Superior temporal gyrus (tissue), 1 donor: ENCODE data around the gene CHPF.

ENCODE experiments used
- DNase-seq: peaks from one replicate; pipeline ENCODE4 v3.0.0-alpha.2; 2016; ENCODE audit errors: extremely low spot score

The CHPF gene, protein sequence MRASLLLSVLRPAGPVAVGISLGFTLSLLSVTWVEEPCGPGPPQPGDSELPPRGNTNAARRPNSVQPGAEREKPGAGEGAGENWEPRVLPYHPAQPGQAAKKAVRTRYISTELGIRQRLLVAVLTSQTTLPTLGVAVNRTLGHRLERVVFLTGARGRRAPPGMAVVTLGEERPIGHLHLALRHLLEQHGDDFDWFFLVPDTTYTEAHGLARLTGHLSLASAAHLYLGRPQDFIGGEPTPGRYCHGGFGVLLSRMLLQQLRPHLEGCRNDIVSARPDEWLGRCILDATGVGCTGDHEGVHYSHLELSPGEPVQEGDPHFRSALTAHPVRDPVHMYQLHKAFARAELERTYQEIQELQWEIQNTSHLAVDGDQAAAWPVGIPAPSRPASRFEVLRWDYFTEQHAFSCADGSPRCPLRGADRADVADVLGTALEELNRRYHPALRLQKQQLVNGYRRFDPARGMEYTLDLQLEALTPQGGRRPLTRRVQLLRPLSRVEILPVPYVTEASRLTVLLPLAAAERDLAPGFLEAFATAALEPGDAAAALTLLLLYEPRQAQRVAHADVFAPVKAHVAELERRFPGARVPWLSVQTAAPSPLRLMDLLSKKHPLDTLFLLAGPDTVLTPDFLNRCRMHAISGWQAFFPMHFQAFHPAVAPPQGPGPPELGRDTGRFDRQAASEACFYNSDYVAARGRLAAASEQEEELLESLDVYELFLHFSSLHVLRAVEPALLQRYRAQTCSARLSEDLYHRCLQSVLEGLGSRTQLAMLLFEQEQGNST

DNA sequence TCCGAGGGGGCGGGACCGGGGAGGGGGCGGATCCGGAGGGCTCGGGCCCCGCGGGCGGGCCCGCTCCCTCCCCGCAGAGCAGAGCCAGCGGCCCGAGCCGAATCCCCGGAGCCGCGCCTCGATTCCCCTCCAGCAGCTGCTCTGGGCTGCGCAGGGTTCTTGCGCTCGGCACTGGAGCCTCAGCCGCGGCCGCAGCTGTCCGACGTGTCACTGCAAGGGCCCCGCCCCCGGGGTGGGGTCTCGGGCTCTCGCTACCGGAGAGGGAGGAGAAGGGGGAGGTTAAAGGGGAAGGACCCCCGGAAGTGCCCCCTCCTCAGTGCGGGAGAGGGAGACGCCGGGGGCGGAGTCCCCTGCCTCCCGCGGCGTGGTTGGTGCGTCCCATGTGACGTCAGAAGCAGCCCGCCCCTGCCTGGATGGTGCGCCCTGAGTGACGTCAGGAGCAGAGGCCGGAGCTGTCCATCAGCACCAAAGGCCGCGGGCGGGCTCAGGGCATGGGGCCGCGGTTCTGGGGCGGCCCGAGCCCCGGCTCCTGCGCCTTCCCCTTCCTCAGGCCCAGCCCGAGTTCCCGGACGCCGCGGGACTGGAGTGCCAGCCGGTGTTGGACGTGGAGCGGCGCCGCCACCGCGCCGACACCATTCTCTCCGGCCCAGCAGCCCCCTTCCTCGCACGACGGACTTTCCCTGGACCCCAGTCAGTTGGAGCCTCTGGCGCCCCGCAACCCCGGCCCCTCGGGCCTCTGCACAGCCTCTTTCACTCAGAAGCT, at the start of gene CHPF, which contains the start of gene TMEM198:
CHPF (minus strand) TSS at position 214 of the 763 bp plus-strand sequence. CDS start 271 bp downstream, outside the sequence.
TMEM198 (plus strand) TSS at position 433 of the 763 bp plus-strand sequence. CDS start 700 bp downstream, outside the sequence.
- peak; percentile 98 for DNase-seq

DNA sequence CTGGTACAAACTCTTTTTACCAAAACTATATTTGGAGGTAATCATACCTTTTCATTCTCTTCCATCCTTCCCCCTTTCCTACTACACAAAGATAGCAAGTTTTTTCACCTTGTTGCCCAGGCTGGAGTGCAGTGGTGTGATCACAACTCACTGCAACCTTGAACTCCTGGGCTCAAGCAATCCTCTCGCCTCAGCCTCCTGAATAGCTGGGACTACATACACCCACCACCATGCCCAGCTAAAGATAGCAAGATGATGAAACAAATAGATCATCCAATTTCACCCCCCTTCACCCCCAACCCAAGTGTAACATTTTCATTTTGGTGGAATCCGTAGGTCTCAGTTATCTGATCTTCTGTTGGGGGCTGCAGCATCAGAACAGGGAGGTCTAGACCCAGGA, 49.5 kb upstream of the CHPF start:
- DNase-seq, result no peak

DNA sequence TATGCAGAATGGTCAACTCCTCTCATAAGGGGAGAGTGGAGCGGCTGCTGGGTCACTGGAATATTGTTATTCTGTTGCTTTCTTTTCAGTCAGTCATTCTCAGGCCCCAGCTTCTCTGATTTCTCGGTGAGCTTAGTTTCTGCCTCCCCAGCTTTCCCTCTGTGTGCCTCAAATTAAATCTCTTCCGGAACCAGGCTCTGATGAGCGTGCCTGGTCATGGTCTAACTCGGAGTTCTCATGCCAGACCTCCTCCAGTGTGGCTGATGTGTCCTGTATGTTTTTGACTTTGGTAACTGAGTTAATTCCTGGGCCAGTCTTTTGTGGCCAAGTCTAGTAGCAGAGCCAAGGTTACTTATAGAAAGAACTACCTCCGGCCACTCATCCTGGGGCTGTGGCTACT, 49.1 kb upstream of the CHPF start:
- no peak for DNase-seq

DNA sequence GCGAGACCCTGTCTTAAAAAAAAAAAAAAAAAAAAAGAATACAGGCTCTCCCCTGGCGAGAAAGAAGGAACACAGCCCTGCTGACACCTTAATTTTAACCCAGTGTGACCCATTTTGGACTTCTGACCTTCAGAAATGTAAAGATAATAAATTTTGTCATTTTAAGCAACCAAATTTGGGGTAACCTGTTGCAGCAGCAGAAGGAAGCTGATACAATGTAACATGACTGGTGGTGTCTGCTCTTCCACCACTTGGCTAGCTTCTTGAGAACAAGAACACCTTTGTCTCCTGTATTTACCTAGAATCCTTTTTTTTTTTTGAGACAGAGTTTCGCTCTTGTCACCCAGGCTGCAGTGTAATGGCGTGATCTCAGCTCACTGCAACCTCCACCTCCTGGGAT, 47.5 kb upstream of the CHPF start:
- DNase-seq, result no peak

DNA sequence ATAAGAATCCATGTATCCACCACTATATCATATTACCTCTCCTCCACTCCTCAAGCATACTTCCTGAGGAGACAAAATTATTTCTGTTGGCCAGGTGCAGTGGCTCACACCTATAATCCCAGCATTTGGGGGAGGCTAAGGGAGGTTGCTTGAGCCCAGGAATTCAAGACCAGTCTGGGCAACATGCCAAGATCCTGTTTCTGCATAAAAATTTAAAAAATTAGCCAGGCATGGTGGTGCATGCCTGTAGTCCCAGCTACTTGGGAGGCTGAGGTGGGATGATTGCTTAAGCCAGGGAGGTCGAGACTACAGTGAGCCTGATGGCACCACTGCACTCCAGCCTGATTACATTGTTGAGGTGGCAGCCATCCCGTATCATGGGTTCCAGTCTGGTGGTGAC, 37.7 kb upstream of the CHPF start:
- no peak for DNase-seq

DNA sequence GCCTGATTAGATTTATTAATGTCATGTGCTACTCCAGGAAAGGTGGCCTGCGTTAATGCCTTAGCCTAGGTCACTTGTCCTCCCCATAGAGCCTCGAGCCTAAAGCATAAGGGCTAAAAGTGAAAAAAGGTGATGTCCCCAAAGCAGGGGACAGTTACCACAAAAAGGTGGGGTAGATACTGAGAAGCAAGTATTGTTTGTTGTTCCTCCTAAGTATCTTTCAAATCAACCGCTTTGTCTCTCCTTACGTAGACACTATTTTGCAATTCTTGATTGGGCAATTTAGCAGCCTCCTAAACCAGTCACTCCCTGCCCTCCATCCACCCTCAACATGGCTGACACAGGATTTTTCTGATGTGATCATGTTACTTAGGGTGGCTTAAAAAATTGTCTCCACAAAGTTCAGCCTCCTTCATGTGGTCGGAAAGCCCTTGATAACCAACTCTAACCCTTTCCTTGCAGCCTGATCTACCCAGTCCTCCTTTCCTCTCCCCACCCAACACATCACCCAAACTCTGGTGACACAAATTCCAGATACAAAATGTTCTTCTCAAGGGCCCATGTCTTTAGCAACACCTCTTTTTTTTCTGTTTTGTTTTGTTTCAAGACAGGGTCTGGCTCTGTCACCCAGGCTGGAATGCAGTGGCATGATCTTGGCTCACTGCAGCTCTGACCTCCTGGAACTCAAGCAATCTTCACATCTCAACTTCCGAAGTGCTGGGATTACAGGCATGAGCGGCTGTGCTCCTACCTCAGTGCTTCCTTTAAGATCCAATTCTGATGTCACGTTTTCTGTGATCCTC, 35.4 kb upstream of the CHPF start:
- no peak for DNase-seq

DNA sequence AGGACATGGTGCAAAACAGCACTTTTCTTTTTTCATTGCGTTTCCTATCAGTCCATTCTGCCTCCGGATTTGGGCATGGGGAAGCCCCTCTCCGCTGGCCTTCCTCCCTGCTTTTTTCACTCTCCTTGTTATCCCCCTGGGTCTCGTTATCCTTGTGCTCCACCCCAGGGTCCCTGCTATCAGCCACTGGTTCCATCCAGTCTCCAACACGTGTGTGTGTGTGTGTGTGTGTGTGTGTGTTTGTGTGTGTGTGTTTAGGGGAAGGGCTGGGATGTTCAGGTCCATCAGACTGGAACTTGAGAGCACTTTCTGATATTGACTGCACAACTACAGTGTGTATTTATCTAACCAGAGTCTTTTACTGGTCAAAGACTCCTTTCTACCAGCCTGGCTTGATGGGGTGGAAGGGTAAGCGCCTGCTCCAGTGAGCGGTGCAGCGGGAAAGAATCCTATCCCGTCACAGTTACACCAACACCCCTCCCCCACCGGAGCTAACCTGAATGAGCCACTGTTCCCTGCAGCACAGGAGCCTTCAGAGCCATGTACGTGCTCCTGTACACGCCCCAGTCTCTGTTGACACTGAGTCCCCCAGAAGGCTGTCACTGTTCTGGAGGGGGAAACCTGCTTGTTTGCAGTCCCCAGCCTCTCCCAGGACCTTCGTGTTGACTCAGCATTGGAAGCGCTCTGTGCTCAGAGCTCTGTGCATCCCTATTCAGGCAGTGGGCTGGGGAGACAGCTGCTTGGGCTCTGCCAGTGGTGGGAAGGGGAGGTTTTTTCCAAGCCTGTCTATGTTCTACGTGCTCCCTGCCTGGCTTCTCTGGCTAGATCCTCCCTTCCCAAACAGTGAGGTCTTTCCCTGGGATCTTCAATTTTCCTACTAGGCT, 33.1 kb upstream of the CHPF start:
- DNase-seq, result peak; percentile 11

DNA sequence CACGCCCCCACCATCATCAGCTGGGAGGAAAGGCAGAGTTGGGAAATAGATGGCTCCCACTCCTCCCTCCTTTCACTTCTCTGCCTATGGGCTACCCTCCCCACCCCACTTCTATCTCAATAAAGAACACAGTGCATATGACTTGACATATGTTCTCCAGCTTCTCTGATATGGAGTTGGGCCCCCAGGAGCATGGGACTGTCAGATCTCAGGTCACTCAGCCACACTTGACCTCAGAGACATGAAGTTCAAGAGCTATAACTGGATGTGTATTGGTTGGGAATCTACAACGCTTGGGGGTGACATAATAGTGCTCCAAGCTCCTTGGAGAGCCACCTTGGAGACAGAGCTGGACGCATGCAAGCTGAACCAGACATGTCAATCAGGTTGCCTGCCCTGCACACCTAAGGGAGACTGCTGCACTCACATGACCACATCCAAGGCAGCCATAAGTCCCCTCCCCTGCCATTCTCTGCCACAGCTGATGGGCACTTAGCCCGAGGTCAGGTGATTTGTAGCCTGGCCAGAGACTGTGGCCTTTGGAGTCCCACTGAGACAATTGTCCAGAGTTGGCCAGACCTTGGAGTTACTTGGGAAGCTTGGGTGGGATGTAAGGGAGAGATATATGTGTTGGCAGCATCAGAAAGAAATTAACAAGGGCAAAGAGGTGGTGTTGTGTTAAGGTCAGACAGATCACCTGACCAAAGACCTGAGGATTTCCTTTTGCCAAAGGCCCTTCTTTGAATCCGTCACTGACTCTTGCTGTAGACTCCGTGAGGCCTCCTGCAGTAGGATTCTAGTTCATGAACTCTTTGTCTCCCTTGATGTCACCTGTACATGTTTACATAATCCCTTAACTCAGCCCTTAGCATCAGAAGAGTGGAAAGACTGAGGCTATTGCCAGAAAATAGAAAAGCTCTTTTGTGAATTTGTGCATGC, 32.2 kb upstream of the CHPF start:
- DNase-seq, result no peak

DNA sequence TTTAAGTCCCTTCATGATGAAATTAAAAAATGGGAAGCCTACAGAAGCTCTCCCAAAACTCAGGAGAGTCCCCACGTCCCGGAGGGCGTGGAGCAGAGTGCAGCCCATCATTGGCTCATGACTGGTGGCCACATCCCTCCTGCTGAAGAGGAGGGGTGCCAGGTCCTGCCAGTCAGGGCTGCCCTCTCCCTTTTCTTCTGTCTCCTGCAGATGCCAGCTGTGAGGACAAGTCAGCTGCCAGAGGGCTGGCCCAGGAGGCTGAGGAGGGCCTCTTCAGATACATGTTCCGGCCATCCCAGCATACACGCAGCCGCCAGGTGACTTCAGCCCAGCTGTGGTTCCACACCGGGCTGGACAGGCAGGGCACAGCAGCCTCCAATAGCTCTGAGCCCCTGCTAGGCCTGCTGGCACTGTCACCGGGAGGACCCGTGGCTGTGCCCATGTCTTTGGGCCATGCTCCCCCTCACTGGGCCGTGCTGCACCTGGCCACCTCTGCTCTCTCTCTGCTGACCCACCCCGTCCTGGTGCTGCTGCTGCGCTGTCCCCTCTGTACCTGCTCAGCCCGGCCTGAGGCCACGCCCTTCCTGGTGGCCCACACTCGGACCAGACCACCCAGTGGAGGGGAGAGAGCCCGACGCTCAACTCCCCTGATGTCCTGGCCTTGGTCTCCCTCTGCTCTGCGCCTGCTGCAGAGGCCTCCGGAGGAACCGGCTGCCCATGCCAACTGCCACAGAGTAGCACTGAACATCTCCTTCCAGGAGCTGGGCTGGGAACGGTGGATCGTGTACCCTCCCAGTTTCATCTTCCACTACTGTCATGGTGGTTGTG, 31.1 kb upstream of the CHPF start:
- DNase-seq, result no peak

DNA sequence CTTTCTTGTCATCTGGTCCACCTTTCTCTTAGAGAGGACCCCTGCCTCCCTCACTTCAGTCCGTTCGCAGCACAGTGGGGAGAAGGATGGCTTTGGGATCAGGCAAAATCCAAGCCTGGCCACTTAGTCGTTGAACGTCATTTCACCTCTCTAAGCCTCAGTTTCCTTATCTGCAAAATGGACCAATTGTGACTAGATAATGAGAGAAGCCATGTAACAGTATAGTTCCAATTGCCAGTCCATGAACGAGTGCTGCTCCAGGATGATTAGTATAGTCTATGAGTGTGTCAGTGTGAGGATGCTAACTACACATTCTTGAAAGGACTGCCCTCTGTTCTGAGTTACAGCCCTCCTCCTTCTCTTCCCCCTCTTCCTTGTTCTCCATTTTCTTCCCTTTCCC, 29.6 kb upstream of the CHPF start:
- DNase-seq, result no peak

DNA sequence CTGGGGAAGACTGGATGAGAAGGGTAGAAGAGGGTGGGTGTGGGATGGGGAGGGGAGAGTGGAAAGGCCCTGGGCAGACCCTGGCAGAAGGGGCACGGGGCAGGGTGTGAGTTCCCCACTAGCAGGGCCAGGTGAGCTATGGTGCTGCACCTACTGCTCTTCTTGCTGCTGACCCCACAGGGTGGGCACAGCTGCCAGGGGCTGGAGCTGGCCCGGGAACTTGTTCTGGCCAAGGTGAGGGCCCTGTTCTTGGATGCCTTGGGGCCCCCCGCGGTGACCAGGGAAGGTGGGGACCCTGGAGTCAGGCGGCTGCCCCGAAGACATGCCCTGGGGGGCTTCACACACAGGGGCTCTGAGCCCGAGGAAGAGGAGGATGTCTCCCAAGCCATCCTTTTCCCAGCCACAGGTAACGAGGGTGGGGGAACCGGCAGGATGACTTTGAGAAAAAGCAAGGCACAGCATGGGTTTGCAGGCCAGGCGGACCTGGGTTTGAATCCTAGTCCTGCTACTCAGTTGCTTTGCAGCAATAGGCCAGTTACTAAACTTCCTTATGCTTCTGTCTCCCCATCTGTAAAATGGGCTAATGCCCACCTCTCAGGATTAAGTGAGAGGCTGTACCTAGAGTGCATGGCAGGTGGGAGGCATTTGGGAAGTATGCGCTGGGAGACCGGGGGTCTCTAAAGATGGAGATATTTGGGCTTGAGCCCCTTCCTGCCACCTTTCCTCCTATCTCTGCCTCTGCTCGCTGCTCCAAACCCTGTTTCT, 28.8 kb upstream of the CHPF start, which contains the start of gene INHA:
INHA (plus strand) TSS at position 74 of the 765 bp plus-strand sequence; CDS start at position 139, 65 bp downstream.
- DNase-seq, result no peak

DNA sequence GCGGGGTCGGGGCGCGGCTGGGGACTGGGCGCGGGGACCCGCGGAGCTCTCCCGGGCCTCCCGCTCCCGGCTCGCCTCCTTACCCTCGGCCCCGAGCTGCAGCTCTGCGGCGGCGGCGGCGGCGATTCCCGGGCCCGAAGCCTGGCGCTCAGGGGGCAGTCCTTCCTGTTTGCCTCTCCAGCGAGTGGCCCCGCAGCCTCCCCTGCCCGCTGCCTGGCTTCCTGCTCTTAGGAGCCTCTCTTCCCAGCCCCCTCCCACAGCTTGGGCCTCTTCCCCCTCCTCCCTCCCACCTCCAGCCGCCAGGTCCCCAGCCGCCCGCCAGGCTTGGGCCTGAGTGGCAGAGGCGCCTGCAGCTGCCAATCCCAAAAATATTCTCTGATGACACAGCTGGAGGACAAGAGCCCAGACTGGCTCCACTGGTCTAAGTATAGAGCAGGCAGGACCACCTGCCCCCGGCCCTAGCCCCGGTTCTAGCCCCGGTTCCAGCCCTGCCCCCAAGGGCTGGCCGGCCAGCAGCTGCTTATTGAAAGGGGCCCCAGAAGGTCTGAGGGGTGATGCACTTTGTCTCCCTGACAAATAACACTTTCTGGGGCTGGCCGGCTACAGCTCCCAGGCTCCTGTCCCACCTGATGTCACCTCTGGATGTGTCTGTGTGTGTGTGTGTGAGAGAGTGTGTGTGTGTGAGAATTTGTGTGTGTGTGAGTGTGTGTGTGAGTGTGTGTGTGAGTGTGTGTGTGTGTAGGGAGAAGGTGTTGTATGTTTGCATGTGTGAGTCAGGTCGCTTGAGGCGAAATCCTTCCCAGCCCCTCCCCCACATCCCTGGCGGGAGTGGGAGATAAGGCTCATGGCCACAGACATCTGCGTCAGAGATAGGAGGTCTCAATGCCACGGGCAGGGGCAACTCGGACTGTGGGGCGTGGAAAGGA, 28.0 kb upstream of the CHPF start, which contains the start of gene OBSL1:
OBSL1 (minus strand) TSS at position 229 of the 926 bp plus-strand sequence. CDS start 307 bp downstream, outside the sequence.
- no peak for DNase-seq

DNA sequence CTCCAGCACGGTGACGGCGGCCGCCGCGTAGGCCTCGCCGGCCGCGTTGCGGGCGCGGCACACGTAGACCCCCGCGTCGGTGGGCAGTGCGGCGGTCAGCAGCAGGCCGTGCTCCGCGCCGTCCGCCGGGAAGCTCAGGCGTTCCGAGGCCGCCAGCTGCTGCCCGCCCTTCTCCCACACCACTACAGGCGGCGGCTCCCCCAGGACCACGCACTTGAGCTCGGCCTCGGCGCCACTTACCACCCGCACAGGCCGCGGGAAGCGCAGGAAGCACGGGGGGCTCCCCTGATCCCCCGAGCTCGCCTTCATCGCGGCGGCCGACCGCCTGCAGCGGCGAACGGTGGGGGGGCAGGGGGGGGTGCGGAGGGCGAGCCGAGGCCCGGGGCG, 27.3 kb upstream of the CHPF start:
- DNase-seq, result no peak

DNA sequence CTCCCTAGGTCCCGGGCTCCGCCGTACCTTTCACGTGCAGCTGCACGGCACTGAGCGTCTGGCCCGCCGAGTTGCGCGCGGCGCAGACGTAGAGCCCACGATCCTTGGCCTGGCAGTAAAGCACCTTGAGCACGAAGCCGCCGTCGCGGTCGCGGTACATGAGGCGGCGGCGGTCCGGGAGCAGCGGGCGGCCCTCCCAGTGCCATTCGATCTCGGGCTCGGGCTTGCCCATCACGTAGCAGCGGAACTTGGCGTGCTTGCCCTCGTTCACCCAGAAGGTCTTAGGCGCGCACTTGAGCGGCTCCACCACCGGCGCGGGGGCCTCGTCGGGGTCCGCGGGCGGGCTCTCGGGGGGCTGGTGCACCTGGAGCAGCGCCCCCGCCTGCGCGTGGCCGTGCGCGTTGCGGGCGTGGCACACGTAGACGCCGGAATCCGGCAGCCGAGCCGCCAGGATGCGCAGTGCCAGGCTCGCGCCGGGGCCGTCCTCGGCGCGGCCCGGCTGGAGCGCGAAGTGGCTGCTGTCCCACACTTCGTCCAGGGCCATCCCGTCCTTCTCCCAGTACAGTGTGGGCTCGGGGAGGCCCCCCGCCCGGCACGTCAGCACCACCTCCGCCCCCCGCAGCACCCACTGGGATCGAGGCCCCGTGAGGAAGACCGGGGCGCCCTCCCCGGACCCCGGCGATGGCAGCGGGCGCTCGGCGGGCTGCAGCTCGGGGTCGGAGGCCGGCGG, 26.8 kb upstream of the CHPF start:
- no peak for DNase-seq

DNA sequence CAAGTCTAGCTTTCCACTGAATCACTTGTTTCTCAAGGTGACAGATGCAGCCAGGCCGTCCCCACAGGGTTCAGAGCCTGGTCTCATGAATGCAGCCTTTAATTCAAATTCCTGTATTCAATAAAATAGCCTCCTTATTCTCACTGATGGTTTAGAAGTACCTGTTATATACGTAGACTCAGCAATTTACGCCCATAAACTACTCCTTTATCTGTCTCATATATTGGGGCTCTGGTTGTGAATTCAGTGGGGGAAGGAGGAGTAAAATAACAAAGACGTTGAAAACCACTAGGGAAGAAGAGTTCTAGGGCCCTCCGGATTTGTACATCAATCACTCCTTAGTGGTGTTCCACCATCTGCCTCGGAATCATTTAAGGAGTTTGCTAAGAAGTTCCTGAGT, 26.0 kb upstream of the CHPF start:
- no peak for DNase-seq
